Stimulated activated CD4-positive, alpha-beta T cell treated with anti-CD3 and anti-CD28 coated beads, Interleukin-1b, Interleukin-23, amount 100 ng/mL, for 4 hours (primary cell): Measurements from ENCODE around the gene EFNA5.

ENCODE experiments used
- DNase-seq, 2 donors: peaks; one replicate each; pipeline ENCODE4 v3.0.0-alpha.2; 2020; ENCODE audit warnings: low read depth in 2 of 2

EFNA5 gene

DNA sequence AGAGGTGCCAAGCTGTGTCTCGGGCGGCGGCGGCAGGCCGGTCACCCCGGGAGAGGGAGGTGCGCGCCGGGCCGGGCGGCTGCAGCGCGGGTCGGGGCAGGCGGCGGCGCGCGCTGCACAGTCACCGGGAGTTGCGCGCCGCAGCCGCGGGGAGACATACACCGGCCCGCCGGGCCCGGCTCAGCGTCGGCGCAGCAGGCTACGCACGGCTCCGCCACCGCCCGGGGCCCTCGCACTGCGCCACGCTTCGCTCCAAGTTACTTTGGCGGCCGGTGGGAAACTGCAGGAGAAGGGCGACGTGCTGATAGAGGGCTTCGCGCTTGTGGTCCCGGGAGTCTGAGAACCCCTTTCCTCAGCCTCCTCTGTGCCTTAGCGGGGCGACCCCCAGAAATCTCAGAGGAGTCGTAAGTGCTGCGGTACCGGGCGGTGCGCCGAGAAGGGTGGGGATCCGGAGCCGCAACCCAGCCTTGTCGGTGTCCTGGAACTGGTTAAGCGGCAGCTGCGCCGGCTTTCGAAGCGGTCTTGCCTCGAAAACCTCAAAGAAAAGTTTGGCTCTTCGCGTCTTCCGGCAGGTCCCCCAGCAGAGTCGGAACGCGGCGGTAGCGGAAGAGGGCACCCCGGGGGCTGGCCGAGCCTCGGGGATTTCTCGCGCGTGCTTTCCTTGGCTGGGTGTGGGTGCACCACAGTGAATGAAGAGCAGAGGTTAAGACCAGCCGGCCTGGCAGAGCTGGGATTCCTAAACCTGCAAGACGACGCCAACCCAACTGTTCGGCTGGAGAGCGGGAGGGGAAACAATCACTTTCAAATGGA, at the start of gene EFNA5:
EFNA5 (minus strand) TSS at position 6 of the 810 bp plus-strand sequence.
- no peak for DNase-seq

DNA sequence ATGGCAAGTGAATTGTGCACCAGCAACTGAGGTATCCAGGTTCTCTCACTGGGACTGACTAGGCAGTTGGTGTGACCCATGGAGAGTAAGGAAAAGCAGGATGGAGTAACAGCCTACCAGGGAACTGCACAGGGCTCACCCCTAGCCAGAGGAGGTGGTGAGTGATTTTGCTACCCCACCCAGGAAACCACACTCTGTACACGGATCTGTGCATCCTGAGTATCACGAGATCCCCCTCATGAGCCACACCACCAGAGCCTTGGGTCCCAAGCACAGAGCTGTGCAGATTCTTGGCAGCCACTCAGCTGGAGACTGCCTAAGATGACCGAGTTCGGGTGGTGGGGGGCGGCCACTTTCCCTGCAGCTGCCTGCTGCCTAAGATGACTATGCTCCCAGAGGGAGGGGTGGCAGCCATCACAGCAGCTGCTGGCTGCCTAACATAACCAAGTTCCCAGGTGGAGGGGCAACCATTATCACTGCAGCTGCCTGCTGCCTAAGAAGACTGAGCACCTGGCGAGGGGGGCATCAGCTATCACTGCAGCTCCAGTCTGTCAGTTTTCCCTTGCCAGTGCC, 48.4 kb upstream of the EFNA5 start:
- no peak for DNase-seq

DNA sequence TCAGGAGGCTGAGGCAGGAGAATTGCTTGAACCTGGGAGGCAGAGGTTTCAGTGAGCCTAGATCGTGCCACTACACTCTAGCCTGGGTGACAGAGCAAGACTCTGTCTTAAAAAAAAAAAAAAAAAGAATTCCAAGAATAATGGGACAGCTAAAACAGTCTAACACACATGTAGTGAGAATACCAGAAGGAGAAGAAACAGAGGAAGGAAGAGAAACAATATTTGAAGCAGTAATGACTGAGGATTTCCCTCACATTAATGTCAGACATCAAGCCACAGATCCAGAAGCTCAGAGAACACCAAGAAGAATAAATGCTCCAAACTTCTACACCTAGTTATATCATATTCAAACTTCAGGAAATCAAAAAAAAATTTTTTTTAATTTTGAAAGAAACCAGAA, 47.1 kb upstream of the EFNA5 start:
- no peak for DNase-seq

DNA sequence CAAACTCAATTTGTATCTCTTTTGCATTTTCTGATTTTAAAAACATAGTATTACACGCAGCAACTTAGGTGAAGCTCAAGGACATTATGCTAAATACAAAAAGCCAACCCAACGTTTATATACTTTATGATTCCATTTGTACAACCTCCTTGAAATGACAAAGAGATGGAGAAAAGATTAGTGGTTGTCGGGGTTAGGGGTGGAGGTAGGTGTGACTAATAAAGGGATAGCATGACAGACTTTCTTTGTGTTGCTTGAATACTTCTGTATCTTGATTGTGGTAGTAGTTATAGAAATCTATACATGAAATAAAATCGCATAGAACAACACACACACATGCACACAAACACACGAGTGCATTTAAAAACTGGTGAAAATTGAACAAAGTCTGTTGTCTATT, 42.5 kb upstream of the EFNA5 start:
- DNase-seq = no peak

DNA sequence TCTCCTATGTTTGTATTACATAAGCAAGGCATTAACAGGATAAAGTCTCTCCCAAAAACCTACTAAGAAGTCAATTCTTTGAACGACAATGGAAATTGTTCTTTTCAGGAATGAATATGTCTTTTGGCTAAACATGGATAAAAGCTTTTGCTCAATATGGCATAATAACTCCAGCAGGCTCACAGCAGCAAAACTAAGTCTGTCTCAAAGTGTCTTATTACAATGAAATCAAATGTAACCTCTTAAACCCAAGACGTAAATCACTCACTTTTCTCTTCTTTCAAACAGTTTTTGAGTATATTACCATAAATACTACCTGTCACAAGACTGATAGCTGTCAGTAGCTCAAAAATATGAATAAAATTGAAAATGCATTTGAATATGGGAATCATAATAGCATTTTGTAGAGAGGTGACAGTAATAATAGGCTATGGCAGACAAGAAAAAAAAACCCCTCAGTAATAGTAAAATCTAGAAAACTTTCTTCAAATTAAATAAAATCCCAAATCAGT, 41.7 kb upstream of the EFNA5 start:
- no peak for DNase-seq

DNA sequence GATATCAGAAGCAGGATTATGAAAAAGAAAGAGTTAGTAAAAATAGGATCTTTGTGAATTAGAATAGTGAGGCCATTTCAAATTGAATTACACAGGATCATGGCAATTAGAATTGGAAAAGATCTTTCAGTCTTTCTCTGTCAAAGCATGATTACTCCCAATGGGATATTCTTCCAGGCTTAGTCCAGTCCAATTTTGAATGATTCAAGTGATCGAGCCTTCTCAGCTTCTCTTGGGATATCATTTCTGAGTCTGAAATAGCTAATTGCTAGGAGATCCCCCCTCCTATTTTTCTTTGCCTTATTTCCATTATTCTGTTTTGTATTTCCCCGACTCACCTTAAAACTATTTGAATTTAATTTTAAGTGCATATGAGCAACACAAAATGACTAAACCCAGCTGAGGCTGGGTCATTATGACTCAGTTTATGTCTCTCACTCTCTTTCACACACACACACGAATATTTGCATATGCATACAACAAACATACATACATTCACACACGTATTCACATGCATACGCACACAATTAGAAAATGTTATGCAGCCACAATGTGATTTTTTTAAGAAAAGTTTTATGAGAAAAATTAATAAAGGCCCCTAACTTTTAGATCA, 34.8 kb upstream of the EFNA5 start:
- DNase-seq = no peak

DNA sequence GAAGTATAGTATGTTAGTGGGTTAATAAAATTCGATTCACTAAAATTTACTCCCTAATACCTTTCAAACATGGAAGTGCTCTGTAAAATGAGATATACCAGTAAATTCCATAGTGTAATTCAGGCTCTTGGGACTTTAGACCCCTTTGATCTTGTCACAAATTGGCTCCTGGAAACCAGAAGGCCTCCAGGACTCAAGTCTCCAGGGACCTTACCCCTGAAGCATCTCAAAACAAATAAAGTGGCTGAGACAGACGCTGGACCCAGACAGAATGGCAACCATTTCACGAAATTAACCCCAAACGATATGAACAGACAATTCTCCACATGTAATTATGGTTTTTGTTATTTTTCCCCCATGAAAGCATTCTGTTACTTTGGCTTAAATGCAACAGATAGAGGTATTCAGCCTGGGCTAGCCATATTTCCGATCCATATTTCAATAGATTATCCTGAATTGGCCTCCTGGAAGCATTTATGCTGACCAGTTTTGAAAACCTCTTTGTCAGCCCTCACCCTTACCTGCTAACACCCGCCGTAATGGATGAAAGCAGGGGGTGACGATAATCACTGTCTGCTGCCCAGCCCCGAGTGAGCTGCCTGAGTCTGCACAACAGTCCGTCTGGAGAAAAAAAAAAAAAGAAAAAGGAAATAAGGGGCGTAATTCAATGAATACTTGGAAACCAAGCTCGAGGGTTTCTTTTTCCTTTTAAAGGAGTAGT, 34.1 kb upstream of the EFNA5 start:
- no peak for DNase-seq

DNA sequence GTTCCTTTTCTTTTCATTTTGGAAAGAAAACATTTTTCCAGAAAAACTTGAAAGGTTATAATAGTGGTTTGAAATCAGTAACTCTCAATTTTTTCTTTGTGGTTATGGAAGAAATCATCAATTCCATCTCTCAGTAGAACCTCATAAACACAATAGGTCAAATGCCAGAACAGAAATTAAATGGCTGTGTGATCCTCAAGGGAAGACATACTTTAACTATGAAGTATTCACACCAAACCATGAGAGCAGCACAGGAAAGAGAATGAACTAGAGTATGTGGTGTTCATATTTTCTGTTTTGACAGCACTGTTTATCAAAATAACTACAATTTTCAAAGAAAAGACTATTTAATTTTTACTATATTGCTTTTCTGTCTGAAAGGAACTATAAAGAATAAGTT, 29.7 kb upstream of the EFNA5 start:
- no peak for DNase-seq

DNA sequence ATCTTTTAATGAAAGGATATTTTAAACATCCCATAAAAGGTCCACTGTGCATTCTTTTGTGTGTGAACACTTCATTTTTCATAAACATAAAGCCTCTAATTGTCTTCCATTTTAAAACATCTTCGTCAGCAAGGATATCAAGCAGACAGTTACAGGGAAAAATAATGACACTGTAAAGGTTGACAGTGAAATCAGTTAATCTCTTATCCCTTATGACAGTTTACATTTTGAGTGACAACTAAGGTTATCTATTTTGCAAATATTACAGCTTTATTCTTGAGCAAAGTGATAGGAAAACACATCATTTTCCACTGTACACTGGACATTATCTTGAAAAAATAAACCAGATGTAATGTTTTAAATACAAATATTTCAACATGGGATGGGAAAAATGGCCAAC, 28.7 kb upstream of the EFNA5 start:
- no peak for DNase-seq

DNA sequence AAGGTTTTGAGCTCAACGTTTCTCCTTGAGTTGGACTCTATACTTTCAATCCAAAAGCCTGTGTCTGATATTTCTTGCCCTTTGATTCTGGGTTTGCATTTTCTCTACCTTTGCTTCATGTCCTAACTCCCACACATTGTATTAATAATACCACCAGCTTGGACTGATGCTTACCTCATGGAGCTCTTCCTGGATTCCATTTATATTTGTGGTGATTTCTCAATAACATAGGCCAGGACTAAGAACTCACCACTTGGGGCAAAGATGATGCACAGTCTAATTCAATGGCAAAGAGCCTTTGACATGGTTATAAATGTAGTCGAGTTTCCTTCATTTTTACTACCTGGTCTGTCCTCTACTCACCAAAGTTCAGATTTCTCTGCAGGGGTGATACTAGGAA, 27.5 kb upstream of the EFNA5 start:
- no peak for DNase-seq

DNA sequence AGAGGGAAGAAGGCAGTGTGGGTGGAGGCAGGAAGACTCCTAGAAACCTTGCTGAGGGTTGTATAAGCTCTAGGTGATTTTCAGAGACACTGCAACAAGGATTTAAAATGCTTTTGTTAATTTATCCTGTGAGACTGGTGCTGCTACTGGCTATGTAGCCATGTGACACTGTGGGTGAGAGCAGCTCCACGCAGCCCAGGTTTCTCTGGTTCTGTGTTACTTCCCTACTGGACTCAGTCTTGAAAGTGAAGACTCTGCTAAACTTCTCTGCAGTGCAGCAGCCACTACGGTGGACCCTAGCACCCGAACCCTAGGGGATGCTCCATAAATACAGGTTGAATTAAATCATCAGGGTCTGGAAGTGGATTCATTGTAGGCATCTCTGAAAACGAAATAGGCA, 25.8 kb upstream of the EFNA5 start:
- no peak for DNase-seq

DNA sequence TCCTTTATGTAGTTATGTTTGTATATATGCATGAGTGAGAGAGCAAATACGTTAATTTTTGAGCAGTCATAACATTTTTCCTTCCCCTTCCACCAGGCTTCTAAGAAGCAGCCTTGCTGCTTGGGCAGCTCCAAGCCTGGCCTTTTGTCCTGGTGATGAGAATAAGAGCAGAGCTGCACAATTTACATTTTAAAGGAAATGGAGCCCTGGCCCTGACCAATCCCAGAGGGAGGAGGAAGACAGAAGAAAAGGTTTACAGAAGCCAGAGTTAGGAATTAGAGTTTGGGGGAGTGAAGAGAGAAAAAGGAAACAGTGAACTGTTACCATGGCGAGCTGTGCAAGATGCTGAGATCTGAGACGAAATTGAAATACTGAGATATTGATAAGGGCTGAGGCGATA, 25.3 kb upstream of the EFNA5 start:
- no peak for DNase-seq

DNA sequence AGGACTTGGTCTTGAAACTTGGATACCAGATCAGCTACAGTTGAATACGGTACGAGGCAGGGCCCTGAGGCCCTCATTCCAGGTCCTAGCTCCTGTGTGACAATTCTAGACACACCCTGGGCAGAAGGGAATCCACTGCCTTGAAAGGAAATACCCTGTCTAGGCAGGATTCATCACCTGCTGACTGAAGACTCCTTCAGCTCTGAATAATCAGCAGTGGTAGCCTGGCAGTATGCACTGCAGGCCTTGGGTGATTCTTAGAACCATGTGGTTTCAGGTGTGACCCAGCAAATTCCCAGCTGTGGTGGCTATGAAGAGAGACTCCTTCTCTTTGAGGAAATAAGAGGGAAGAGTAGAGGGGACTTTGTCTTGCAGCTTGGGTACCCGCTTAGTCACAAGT, 17.2 kb upstream of the EFNA5 start:
- DNase-seq = no peak

DNA sequence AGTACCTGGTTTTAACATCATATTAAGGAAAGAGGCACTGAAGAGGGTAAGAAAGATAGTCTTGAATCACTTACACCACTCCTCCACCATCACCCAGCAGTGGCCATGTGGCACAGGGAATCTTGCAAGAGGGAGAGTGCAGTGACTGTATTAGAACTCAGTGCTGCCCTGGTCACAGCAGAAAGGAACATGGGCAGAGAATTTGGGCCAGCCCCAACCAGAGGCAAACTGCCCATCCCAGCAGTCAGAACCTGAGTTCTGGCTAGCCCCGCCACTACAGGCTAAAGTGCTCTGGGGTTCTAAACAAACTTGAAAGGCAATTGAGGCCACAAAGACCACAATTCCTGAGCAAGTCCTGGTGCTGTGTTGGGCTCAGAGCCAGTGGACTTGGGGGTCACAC, 16.7 kb upstream of the EFNA5 start:
- DNase-seq = no peak

DNA sequence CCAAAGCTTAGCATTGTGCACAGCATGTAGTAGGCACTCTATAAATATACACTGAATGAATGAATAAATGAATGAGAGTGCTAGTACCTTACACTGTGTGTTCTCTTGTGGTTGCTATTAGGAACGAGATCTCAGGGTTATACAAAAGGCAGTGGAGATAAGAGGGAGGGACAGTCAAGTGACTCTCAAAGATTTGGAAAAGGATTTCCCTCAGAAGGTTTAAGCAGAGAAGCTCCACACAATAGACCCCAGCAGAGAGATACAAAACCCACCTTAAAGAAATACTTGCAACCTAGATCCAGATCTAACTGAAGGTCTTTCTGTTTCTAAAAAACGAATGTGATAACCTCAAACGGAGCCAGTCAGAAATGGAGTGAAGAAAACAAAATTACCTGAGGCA, 11.8 kb upstream of the EFNA5 start:
- no peak for DNase-seq

DNA sequence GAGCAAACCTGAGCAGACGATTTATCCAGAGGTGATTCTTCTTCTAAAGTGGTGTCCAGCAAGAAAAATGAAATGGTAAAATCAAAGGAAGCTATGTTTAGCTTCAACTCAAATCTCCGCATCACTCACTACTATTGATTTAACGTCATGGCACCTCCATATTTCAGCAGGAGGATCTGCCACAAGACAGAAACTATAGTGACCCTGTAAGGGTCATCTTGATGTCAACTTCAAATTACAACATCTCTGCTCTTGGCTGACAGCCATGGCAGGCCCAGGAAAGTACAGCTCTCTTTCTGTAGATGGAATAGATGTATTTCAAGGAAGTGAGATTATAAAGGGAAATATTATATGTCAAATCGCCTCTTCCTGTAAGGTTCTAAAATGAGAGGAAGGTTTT, 10.1 kb upstream of the EFNA5 start:
- no peak for DNase-seq

DNA sequence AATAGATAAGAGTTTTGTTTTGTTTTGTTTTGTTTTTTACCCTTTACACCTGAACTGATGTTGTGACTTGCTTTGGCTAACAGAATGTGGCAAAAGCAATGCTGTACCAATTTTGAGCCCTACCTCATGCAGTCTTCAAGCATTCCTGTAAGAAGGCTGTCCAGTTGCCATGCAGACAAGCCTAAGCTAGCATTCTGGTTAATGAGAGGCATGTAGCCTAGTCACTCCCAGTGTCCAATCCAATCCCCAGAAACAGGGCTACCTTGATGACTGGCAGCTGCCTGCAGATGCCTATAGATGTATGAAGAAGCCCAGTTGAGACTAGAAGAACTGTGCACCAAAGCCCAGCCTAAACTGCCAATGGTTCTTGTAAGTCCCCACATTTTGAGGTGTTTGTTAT, 9.4 kb upstream of the EFNA5 start:
- DNase-seq = no peak

DNA sequence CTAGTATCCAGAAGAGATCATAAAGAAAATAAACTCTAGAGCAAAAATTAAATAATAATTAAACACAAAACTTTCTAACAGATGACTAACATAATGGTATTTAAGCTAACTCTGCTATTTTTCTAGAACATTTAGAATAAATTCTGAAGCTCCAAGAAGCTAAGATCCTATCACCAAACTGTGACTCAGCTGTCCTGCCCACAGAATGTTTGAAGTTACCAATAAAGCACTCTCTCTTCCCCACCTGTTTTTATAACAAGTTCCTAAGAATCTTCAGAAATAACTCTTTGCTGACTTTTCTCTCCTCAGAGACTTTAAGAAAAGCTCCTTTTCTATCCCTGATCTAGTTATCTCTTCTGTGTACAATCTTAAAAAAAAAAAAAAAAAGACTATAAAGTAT, 6.0 kb upstream of the EFNA5 start:
- no peak for DNase-seq

DNA sequence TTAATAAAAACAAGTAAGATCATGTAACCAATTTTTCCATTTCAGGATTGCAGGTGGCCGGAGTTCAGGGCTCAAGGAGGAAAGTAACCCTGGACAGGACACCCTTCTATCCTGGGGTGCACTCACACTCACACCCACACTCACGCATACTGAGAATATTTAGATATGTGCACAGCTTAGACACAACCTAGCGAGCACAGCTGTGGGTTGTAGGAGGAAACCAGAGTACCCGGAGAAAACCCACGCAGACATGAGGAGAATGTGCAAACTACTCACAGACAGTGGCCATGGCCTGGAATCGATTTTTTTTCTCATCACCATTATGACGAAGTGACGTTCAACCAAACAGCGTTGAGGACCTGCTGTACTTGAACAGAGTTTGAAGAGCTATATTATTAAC, 4.5 kb upstream of the EFNA5 start:
- no peak for DNase-seq

DNA sequence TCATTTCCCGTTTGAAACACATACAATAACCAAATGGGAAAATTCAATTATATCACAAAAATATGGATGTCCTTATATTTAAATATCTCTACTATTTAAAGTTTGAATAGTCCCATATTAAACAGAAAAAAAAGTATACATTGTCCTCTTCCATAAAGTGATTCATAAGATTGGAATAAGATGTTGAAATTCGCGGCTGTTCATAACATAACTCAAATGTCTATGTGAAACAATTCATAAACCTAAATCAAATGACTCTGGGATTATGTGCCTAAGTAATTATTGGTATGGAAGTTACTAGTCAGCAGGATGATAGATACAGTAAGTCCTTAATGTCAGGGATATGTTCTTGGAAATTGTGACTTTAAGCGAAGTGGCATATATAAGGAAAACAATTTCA, 3.9 kb upstream of the EFNA5 start:
- DNase-seq = no peak

DNA sequence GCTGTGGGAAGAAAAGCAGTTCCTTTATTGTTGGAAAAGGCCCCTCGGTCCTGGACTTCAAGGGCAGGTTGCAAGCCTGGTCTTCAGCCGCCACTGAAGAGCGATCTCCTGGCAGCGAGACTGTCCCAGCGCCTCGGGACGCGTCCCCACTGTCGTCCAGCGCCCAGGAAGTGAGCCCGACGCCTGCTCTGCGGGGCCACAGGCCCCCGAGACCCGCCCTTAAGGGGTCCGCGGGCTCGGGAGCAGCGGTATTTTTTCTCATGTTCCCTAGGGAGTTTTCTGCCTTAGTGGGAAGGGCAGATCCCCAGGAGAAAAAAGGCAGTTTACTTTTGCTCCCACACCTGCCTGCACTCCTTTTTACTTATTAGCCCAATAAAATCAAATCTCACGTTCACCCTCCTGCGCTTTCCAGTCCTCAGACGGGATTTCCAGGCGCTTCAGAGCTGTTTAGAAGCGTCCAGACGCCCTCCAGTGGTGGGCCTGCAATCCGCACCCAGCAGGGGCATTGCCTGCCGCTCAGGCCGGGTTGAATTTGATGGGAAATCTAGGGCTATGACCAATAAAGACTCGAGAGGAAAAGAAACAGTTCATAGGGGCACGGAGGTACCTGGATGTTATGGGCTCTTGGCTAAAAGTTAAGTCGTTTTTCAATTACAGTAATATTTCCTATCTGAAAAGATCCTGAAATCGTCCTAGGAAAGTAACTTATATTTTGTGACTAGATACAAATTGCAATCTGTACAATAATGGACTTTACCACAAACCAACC, 2.8 kb upstream of the EFNA5 start:
- peak; percentile 48 to 68 for DNase-seq

DNA sequence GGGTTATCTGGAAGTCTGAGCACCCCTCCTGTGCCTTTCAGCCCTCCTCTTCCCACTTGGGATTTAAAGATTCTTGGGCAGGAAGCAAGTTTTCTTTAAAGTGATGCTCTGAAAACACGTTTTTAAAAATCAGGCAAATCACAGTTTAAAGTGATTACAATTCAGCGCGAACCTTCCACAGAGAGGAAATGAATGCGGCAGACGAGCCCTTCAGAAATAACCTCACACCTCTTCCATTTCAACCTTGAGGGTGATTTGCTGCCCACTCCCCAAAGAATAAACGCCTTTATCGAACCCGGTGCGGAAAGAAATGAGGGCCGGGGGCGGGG, 2.3 kb upstream of the EFNA5 start:
- no peak for DNase-seq
